DND-41 (cell line): ENCODE results near the gene VAMP4.

Experiments used
- ATAC-seq: fragments of 200-7000 bp; cut with Tn5 transposase; 3 replicates; pipeline ENCODE4 v1.9.1; 2021; ENCODE audit warnings: low read depth; ENCODE audit not compliant: insufficient read depth
- DNase-seq: peaks from one replicate; pipeline ENCODE4 v3.0.0-alpha.2; 2020
- H2AFZ ChIP-seq: 2 replicates; pipeline ENCODE4 v1.6.0; 2012; ENCODE audit warnings: low read depth, low read length
- H3K27ac ChIP-seq: 2 replicates; pipeline ENCODE4 v1.5.1; 2012; ENCODE audit warnings: low read length, inconsistent platforms
- H3K27me3 ChIP-seq: fragments of 200-600 bp; sonication (generic); 2 replicates; pipeline ENCODE4 v1.6.0; 2012; ENCODE audit warnings: low read length, mild to moderate bottlenecking, inconsistent platforms; ENCODE audit not compliant: insufficient read depth, poor library complexity
- H3K36me3 ChIP-seq: 2 replicates; pipeline ENCODE4 v1.5.1; 2012; ENCODE audit warnings: low read length, inconsistent platforms; ENCODE audit not compliant: insufficient read depth
- H3K4me1 ChIP-seq: 2 replicates; pipeline ENCODE4 v1.5.1; 2012; ENCODE audit warnings: mild to moderate bottlenecking, low read length; ENCODE audit not compliant: insufficient read depth
- H3K4me2 ChIP-seq: 2 replicates; pipeline ENCODE4 v1.6.0; 2012; ENCODE audit warnings: mild to moderate bottlenecking, moderate library complexity, low read length, inconsistent platforms; ENCODE audit not compliant: insufficient read depth
- H3K4me3 ChIP-seq, 2 experiments: fragments of 200-600 bp in 1 of 2; shearing (Covaris generic) in 1 of 2; 2 replicates each; pipeline ENCODE4 v1.5.1; 2012 to 2016; ENCODE audit warnings: inconsistent platforms in 2 of 2, low read length in 2 of 2, mild to moderate bottlenecking in 2 of 2, low read depth in 1 of 2, moderate library complexity in 1 of 2
- H3K79me2 ChIP-seq: 2 replicates; pipeline ENCODE4 v1.6.0; 2012; ENCODE audit warnings: low read length, inconsistent platforms; ENCODE audit not compliant: insufficient read depth
- H3K9ac ChIP-seq: 2 replicates; pipeline ENCODE4 v1.6.0; 2012; ENCODE audit warnings: low read depth, mild to moderate bottlenecking, inconsistent platforms, low read length, moderate library complexity
- H3K9me3 ChIP-seq: 2 replicates; pipeline ENCODE4 v1.5.1; 2012; ENCODE audit warnings: low read length, moderate library complexity, mild to moderate bottlenecking, inconsistent platforms; ENCODE audit not compliant: insufficient read depth, severe bottlenecking
- H4K20me1 ChIP-seq: 2 replicates; pipeline ENCODE4 v1.6.0; 2012; ENCODE audit warnings: low read length; ENCODE audit not compliant: insufficient read depth
- EZH2 ChIP-seq: IDR thresholded peaks from 3 replicates; pipeline ENCODE4 v1.6.1; 2012; ENCODE audit warnings: borderline replicate concordance, low read depth, mild to moderate bottlenecking, moderate library complexity, low read length, inconsistent platforms; ENCODE audit not compliant: severe bottlenecking
- TF ChIP-seq, protein P1 (sequence below): IDR thresholded peaks from 2 replicates; pipeline ENCODE4 v1.5.1; 2012; ENCODE audit warnings: borderline replicate concordance, low read length, moderate library complexity, mild to moderate bottlenecking; ENCODE audit not compliant: poor library complexity, severe bottlenecking; ENCODE audit errors: extremely low read depth

VAMP4 gene

DNA sequence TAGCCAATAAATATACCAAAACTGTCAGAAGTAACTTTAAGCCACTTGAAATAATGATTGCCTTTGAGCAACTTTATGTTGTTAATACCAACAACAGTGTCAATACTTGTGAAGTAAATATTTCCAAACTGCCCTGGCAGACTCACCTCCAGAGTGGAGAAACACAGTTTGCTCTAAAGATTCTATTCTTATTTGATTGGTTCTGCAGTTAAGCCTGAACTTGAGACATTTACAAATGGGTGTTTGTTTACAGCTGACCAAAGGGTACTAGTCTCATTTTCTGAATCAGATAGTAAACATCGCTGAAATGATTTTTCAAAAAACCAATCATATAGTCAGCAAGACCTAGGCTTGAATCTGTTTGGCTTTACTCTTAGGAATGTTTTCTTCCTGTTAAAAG, 88.1 kb downstream of the VAMP4 start:
- TF ChIP-seq EZH2: no peak
- TF ChIP-seq, protein P1, sequence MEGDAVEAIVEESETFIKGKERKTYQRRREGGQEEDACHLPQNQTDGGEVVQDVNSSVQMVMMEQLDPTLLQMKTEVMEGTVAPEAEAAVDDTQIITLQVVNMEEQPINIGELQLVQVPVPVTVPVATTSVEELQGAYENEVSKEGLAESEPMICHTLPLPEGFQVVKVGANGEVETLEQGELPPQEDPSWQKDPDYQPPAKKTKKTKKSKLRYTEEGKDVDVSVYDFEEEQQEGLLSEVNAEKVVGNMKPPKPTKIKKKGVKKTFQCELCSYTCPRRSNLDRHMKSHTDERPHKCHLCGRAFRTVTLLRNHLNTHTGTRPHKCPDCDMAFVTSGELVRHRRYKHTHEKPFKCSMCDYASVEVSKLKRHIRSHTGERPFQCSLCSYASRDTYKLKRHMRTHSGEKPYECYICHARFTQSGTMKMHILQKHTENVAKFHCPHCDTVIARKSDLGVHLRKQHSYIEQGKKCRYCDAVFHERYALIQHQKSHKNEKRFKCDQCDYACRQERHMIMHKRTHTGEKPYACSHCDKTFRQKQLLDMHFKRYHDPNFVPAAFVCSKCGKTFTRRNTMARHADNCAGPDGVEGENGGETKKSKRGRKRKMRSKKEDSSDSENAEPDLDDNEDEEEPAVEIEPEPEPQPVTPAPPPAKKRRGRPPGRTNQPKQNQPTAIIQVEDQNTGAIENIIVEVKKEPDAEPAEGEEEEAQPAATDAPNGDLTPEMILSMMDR: no peak
- Histone ChIP-seq H3K9me3 (no peaks in the 10 kb centered on the region), H3K27ac (no peak overlapping the region), H3K4me2 (no peak overlapping the region), H3K9ac (no peak overlapping the region), H3K27me3 (peaks cover 35% of the 10 kb centered on the region), H4K20me1 (no peaks in the 10 kb centered on the region), H3K4me3 (no peak overlapping the region), H3K4me1 (no peaks in the 10 kb centered on the region), H3K36me3 (no peaks in the 10 kb centered on the region), H2AFZ (no peak overlapping the region), H3K79me2 (no peaks in the 10 kb centered on the region)
- DNase-seq (no peak), ATAC-seq (no peak)

DNA sequence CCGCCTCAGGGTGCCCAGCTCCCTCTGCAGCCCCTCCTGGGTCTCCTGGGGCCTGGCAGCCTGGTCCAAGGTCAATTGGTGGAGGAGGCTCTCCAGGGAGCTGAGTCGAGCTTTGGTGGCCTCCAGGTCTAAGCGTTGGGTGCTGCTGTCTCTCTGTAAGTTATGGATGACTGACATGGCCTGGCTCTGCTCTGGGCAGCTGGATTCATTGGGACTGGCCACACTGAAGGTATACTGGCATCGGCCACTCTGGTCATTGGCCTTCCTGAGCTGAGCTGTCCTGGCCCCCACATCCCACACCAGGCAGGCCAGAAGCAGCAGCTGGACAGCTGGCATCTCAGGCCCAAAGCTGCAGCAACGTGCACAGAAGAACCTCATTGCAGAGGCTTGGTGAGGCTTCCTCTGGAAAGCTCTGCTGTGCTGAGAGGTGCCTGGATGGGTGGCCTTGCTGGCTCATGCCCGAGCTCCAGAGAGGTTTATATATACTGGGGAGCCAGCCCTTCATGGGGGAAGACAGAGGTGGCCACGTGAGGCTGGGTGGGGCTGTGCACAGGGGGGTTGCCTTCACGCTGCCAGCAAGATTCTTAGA, 89.5 kb downstream of the VAMP4 start, which contains the start of gene MYOC:
TSS of gene MYOC (minus strand) at position 455 of the 589 bp plus-strand sequence. CDS start at position 378, 77 bp downstream.
- Histone ChIP-seq H3K27ac (no peak within 1 kb of the TSS), H3K4me2 (no peak within 1 kb of the TSS), H2AFZ (no peak within 1 kb of the TSS), H4K20me1 (no peaks in the 10 kb centered on the region), H3K4me3 (no peak within 1 kb of the TSS), H3K27me3 (peaks cover 35% of the 10 kb centered on the region), H3K4me1 (no peaks in the 10 kb centered on the region), H3K9me3 (no peaks in the 10 kb centered on the region), H3K36me3 (no peaks in the 10 kb centered on the region), H3K9ac (no peak within 1 kb of the TSS), H3K79me2 (no peaks in the 10 kb centered on the region)
- ATAC-seq: no peak
- TF ChIP-seq, protein P1: no peak
- TF ChIP-seq EZH2: no peak
- no peak for DNase-seq
